Left ventricle myocardium superior (tissue), 1 donor: ENCODE measurements around the gene SLC8A1. TPM values are rescaled to one million over a fixed set of nuclear protein-coding genes. Genes with fewer than 3 reads are reported as not detected.

ENCODE experiments used
- ATAC-seq: fragments of 200-7000 bp; cut with Tn5 transposase; one replicate; pipeline ENCODE4 v1.9.1; 2020; ENCODE audit warnings: mild to moderate bottlenecking, moderate library complexity
- DNase-seq: peaks from one replicate; pipeline ENCODE4 v3.0.0-alpha.2; 2020
- intact Hi-C: fragments of 100-400 bp; cut with micrococcal nuclease; formaldehyde crosslinking; loops from one replicate; pipeline ENCODE4 v1.11.0; 2022
- total RNA-seq: library from RNA; stranded (reverse); fragmentation: NEBNext Ultra II Directional; extraction: Animal tissue kit (Norgen Biotek cat#: 25700); gene quantifications from one replicate; pipeline ENCODE4 v1.2.1, GENCODE V29; 2021
- donor health status: DM: no; HTN: yes; CAD: no; lungs with severe emphysema.

SLC8A1 gene
- total RNA-seq, 1 donor from 2014 or later, result 1,122 TPM

DNA sequence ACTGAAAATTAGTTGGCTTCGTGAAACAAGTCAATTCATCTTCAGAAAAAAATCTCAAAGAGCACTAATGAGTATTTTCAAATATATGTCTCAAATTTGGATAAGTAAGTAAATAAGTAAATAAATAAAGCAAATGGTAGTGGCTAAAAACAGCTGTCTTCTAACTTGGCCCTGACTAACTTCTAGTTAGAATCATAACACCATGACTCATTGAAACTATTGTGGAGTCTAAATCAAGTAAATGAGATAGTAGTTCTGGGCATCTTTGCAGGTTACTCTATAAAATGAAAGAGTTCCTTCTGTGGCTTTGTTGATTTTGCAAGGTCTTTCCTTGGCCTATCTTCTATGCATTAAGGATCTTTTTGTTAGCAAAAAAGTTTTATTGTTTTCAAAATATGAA lies 110.7 kb downstream of the SLC8A1 start:
- intact Hi-C loops, result no loop called here
- no peak for DNase-seq
- ATAC-seq, result peak; percentile 35

DNA sequence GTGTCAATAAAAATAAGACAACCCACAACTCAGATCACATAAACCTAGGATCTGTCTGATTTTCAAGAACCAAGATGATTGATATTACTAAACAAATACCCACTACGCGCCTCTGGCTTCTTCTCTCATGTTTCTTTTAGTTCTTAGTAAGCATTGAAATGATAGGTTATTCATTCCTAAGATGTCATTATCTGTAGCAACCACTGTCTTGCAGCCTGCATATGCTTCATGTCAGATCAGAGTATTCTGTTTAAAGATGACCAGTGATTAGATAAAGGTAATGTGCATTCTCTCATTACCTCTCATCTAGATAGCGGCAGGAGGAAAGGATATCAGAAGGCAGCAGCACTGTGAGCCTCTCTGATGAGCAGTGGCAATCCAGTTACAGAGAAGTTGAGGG lies 112.9 kb downstream of the SLC8A1 start:
- ATAC-seq, result no peak
- intact Hi-C loops, result no loop called here
- no peak for DNase-seq

DNA sequence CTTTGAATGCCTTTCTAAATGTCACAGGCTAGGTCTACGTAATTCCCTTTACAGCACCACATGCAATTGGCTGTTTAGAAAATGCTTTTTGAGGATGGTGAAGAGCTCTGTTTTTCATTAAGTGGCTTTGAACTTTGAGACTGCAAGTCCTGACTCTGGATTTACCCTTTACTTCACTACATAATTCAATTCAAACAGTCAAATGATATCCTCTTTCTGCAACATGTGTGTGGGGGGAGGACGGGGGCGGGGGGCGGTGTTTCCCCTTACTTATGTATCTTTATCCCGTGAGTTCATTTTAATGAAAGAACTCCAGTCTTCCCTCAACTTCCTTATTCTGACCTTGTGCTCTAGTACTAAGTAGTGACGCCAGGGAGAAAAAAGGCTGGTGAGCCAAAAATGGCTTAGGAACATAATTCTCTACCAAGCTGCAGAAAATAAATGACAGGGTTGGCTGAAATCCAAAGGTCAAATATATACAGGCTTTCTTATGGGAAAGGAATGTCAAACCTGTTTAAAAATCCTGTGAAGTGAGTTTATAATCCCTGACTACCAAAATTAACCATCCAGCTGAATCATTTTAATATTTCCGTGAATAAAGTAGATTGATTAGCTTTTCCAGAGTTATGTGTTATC lies 119.6 kb downstream of the SLC8A1 start:
- DNase-seq, result no peak
- intact Hi-C loops, result no loop called here

DNA sequence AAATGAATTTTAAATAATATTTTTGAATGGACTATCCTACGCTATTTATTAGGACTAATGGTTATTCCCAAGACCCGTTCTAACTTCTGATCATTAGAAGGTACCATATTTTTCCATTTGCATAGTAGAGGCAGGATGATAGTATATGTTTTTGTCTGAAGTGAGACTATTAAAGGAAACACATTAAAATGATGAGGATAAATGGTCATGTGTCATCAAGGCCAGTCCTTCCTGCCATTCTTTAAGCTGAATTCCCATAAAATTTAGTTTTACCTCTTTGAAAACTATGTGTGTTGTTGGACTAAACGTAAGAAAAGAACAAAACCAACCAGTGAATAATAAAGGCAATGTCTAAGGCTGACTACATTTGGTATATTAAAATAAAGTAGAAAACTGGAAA lies 121.8 kb downstream of the SLC8A1 start:
- peak; percentile 2 for ATAC-seq
- intact Hi-C loops, result no loop called here
- no peak for DNase-seq

More for the DNA sequence above, 119.6 kb downstream of the SLC8A1 start:
- no peak for ATAC-seq

DNA sequence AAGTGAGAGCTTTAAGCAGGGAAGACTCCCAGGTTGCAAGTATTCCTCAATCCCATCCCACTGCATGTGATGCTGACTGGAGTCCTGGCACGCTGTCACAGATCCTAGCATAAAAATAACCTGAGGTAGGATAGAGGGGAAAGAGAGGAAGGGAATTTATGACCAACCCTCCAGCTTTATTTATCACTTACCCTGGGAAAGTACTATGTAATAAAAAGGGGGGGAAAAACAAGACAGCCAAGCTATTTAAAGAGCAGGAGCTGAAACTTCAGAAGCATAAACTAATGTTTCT lies 122.2 kb downstream of the SLC8A1 start:
- intact Hi-C loops, result no loop called here
- peak; percentile 79 for ATAC-seq
- DNase-seq, result peak; percentile 43

DNA sequence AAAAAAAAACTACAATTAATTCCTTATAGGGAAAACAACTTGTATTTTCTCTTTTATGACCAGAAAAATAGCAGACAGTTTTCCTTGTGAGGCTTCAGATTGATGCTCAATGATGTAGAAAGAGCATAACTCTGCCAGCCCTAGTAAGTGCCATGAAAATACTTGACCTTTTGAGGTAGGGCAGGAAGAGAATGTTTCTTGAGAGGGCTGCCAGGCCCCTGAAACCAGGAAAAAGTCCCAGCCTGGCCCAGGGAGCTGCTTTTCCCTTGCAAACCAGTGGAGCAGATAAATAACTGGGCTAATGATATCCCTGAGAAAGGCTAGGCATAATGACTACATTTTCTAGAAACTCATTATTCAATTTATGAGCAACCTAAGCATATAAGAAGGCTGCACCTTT lies 126.8 kb downstream of the SLC8A1 start:
- DNase-seq (no peak), ATAC-seq (no peak)
- intact Hi-C loops, result no loop called here

GRCh38 chr2:40324656-40325055 lies 127.2 kb downstream of the SLC8A1 start:
- intact Hi-C loops, result no loop called here
- no peak for DNase-seq
- no peak for ATAC-seq

GRCh38 chr2:40321822-40322221 lies 130.1 kb downstream of the SLC8A1 start:
- intact Hi-C loops, result no loop called here
- ATAC-seq (no peak), DNase-seq (no peak)

- ATAC-seq, result no peak
- no peak for DNase-seq
- intact Hi-C loops, result no loop called here
Measured at GRCh38 chr2:40321016-40321623, 130.8 kb downstream of the SLC8A1 start.

DNA sequence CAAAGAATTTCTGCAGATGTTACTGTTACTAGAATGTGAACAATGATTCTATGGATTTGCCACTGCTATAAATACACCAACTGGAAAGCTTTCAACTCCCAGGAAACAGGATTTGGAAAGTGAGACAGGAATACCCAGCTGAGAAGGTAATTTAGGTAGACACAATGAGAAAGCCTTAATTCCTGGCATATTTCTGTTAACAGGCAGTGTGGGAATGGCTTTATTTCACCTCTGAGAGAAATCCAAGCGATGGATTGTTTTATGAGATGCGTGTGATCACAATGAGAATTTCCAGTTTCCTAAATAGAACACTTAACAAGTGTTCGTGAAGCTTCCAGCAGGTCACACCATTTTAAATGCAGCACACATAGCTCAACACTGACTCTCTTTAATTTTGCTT lies 133.0 kb downstream of the SLC8A1 start:
- peak; percentile 7 for ATAC-seq
- intact Hi-C loops, result no loop called here
- DNase-seq, result no peak

DNA sequence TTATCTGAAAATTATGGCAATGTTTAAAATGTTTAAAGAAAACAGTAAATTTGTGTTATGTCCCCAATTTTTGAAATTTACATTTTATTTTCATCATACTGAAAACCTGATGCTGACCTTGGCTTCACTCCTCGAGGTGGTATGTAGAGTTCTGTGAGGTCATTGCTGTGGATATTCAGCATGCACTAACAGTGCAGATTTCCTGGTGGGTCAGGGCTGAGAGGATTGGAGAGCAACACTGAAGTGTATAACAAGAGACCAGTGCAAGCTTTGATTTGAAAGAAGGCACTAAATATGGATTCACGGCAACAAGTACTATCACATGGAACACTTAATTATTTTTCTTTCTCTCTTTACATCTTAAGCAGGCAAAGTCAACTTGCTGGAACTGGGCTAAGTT lies 134.1 kb downstream of the SLC8A1 start:
- no peak for DNase-seq
- ATAC-seq, result peak; percentile 39
- intact Hi-C loops, result no loop called here

DNA sequence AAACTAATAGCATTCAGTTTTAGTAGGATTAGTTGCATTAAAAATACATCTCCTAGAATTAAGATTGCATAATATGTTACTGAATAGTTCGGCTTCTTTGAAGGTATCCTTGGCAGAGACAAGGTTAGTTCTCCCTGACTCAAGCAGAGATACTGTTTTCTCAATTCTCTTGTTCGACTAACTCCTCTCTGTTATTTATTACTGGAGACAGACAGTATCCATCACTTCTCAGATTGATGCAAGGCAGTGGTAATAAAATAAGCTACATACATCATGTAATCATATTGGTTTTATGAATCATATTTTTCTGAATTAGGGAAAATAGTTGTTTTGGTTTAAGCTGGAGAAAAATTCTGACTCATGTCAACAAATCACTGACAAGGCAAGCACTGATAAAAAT lies 134.8 kb downstream of the SLC8A1 start:
- no peak for ATAC-seq
- intact Hi-C loops, result no loop called here
- DNase-seq, result no peak

DNA sequence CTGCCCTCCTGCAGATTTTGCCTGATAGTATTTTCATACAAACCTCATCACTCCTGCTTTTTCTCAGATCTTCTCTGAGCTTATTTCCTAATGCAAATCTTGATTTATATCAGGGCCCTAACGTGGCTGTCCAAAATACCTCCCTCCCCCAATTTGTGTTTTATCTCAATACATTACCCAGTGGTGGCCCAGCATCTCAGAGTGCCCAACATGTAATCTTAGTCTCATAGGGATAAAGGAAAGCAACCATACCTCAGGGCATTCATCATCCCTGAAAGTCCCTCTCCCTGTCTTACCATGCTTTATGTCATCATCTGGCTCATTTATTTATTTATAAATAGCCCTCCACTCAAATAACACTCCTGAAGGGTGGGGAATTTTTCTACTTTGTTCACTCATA lies 135.3 kb downstream of the SLC8A1 start:
- ATAC-seq (peak; percentile 21), DNase-seq (no peak)
- intact Hi-C loops, result no loop called here

DNA sequence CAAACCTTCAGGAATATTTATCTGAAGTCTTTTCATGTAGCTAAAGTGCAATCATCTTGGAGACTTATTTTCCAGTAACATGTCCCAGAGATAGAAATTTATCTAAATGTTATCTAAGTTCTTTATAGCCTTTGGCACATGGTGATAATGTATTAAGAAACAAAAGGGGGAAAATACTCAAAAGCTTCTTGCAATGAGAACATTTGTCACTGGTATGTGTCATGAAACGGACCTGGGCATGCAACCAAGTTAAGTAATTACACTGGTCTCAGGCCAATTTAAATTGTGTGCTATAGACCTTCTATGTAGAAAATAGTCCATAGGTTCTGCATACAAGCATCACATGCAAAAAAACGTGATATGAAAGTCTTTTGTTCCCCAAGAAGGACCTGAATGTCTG lies 136.2 kb downstream of the SLC8A1 start:
- ATAC-seq (peak; percentile 56), DNase-seq (no peak)
- intact Hi-C loops, result no loop called here

GRCh38 chr2:40311026-40311425 lies 140.9 kb downstream of the SLC8A1 start:
- ATAC-seq, result no peak
- intact Hi-C loops, result no loop called here

DNA sequence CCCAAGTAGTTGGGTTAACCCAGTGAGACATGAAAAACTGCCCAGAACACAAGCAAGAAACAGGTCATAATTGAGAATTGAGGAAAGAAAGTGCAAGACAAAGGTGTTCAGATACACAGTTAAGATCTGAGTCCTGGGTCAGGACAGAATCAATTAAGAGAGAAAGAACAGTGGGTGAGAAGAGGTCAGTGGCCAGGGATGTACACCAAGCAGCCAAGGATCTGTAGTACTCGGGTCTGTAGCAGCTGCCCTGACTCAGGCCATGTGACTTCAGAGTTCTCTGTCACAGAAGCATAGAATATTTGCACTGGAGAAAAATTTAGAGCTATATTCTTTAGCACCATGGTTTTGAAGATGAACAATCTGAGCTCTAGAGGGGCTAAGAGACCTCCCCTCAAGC lies 141.6 kb downstream of the SLC8A1 start:
- intact Hi-C loops, result no loop called here
- ATAC-seq (peak; percentile 43), DNase-seq (no peak)

More at GRCh38 chr2:40311026-40311425, 140.9 kb downstream of the SLC8A1 start:
- no peak for DNase-seq

GRCh38 chr2:40304340-40304739 lies 147.6 kb downstream of the SLC8A1 start:
- intact Hi-C loops, result no loop called here
- peak; percentile 42 for DNase-seq
- peak; percentile 77 for ATAC-seq

DNA sequence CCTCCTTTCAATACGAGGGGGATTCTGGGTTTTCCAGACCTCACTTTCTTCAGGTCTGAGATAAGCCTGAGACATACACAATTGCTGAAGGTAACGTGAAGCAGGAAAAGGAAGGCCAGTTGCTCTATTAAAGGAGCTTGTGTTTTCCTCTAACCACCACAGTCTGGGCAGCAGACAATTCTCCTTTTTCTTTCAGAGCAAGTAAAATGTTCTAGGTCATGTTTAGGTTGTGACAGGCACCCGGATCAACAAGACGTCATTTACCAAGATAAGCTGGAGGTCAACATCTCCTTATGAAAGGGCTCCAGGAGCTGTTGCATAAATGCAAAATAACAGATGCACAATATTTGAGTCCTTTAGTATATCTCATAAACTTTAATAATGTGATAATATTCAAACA lies 148.1 kb downstream of the SLC8A1 start:
- DNase-seq (no peak), ATAC-seq (peak; percentile 4)
- intact Hi-C loops, result no loop called here

GRCh38 chr2:40302751-40303325 lies 149.1 kb downstream of the SLC8A1 start:
- intact Hi-C loops, result no loop called here
- DNase-seq, result no peak
- no peak for ATAC-seq

GRCh38 chr2:40300391-40300790 lies 151.5 kb downstream of the SLC8A1 start:
- ATAC-seq, result no peak
- intact Hi-C loops, result no loop called here
- DNase-seq, result no peak

DNA sequence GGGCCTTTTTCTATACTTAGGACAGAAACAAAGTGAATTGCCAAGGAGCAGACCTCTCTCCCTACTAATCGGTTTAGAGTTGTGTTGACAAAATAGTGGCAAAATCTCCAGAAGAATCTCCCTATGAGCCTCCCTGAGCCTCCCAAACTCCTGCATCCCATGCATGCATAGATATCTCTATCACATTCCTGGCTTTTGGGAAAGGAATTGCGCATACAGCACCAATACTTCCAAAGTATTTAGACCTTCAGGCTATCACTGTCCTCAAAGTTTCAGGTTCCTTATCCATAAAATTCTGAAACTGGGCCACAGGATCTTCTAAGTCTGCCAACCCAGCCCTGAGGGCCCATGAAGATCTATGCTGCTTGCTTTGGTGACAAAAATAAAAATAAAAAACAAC lies 152.1 kb downstream of the SLC8A1 start:
- intact Hi-C loops, result no loop called here
- ATAC-seq, result no peak
- no peak for DNase-seq
